PC-3 (cell line): ENCODE data around the gene YAF2. TPM values are rescaled to one million over a fixed set of nuclear protein-coding genes. Genes with fewer than 3 reads are reported as not detected.
A peak's percentile ranks its signal among the peaks of the same experiment; 100 is the strongest.

ENCODE experiments used
- ATAC-seq: fragments of 200-7000 bp; cut with Tn5 transposase; 2 replicates; pipeline ENCODE4 v1.9.1; 2020; ENCODE audit warnings: mild to moderate bottlenecking, moderate library complexity
- BruUV-seq: library from RNA; stranded (reverse); fragments of 400-500 nt; replicated peaks from 2 replicates; lab custom pipeline; 2021; lab: Mats Ljungman, UMichigan
- CTCF ChIA-PET: fragments of 300-600 bp; sonication (Branson Sonifier 250); formaldehyde crosslinking; loops from one replicate; lab custom pipeline; 2022; ENCODE audit warnings: antibody characterized with exemption; lab: Charles Lee
- POLR2A ChIA-PET: fragments of 300-600 bp; sonication (Branson Sonifier 250); formaldehyde crosslinking; loops from one replicate; lab custom pipeline; 2022; ENCODE audit warnings: antibody characterized with exemption; ENCODE audit not compliant: unreplicated experiment; lab: Charles Lee
- DNase-seq: peaks from one replicate; pipeline ENCODE4 v3.0.0-alpha.2; 2015
- H2AFZ ChIP-seq: fragments of 300-600 bp; sonication (generic); 2 replicates; pipeline ENCODE4 v1.6.0; 2016; ENCODE audit warnings: antibody characterized with exemption, low read length
- H3F3A ChIP-seq: fragments of 300-600 bp; sonication (generic); one replicate; pipeline ENCODE4 v1.6.0; 2017; ENCODE audit warnings: antibody characterized with exemption, low read length, control low read depth, mild to moderate bottlenecking; ENCODE audit not compliant: unreplicated experiment
- H3K27ac ChIP-seq: fragments of 300-600 bp; sonication (generic); 2 replicates; pipeline ENCODE4 v1.5.1; 2016; ENCODE audit warnings: mild to moderate bottlenecking, low read length
- H3K27me3 ChIP-seq: fragments of 300-600 bp; sonication (generic); 2 replicates; pipeline ENCODE4 v1.6.1; 2016; ENCODE audit warnings: low read length, mixed read lengths
- H3K36me3 ChIP-seq: fragments of 300-600 bp; sonication (generic); 2 replicates; pipeline ENCODE4 v1.6.1; 2016; ENCODE audit warnings: low read depth, mixed run types, low read length, mixed read lengths
- H3K4me1 ChIP-seq: fragments of 300-600 bp; sonication (generic); 2 replicates; pipeline ENCODE4 v1.5.1; 2016; ENCODE audit warnings: low read length; ENCODE audit not compliant: insufficient read depth
- H3K4me2 ChIP-seq: fragments of 300-600 bp; sonication (generic); 2 replicates; pipeline ENCODE4 v1.6.0; 2016; ENCODE audit warnings: low read length
- H3K4me3 ChIP-seq: fragments of 300-600 bp; sonication (generic); 2 replicates; pipeline ENCODE4 v1.5.1; 2016; ENCODE audit warnings: mild to moderate bottlenecking, low read length, mixed read lengths
- H3K79me2 ChIP-seq: fragments of 300-600 bp; sonication (generic); 2 replicates; pipeline ENCODE4 v1.6.1; 2017; ENCODE audit warnings: low read length, mixed read lengths
- H3K9ac ChIP-seq: fragments of 300-600 bp; sonication (generic); 2 replicates; pipeline ENCODE4 v1.6.0; 2016; ENCODE audit warnings: mild to moderate bottlenecking, low read length
- H3K9me2 ChIP-seq: fragments of 300-600 bp; sonication (generic); replicated peaks from 2 replicates; pipeline ENCODE4 v1.6.1; 2016; ENCODE audit warnings: mixed run types, low read length, mixed read lengths
- H3K9me3 ChIP-seq: fragments of 300-600 bp; sonication (generic); 2 replicates; pipeline ENCODE4 v1.6.1; 2016; ENCODE audit warnings: low read length, mixed read lengths
- H4K20me1 ChIP-seq: fragments of 300-600 bp; sonication (generic); 2 replicates; pipeline ENCODE4 v1.6.1; 2016; ENCODE audit warnings: low read length, mixed read lengths
- CTCF ChIP-seq: fragments of 300-600 bp; sonication (generic); conservative IDR thresholded peaks from 2 replicates; pipeline ENCODE4 v1.5.1; 2017; ENCODE audit warnings: antibody characterized with exemption, low read depth, mild to moderate bottlenecking, low read length
- EZH2 ChIP-seq: fragments of 300-600 bp; sonication (generic); IDR thresholded peaks from one replicate; pipeline ENCODE4 v1.6.1; 2017; ENCODE audit warnings: antibody characterized with exemption, mild to moderate bottlenecking, low read length; ENCODE audit not compliant: unreplicated experiment
- EZH2phosphoT487 ChIP-seq: fragments of 300-600 bp; sonication (generic); IDR thresholded peaks from 2 replicates; pipeline ENCODE4 v1.6.1; 2018; ENCODE audit warnings: mild to moderate bottlenecking, antibody characterized with exemption, low read length, borderline replicate concordance
- intact Hi-C: fragments of 100-400 bp; cut with micrococcal nuclease; formaldehyde crosslinking; loops from 2 replicates; pipeline ENCODE4 v1.9.0; 2023
- total RNA-seq: library from RNA; depleted of rRNA; stranded (reverse); fragments of >200 nt; gene quantifications from 2 replicates; pipeline ENCODE4 v1.2.3, GENCODE V29; 2014

Gene YAF2
- total RNA-seq, 1 experiment from 2014 or later = 6.8 TPM

- Histone ChIP-seq H3K36me3 (no peaks in the 10 kb centered on the region), H3F3A (no peaks in the 10 kb centered on the region), H3K4me1 (no peaks in the 10 kb centered on the region), H3K4me3 (no peak overlapping the region), H3K79me2 (no peaks in the 10 kb centered on the region), H3K9me2 (no peaks in the 10 kb centered on the region), H3K9ac (no peak overlapping the region), H3K27me3 (no peaks in the 10 kb centered on the region), H3K4me2 (no peak overlapping the region), H2AFZ (no peak overlapping the region), H4K20me1 (no peaks in the 10 kb centered on the region), H3K27ac (no peak overlapping the region), H3K9me3 (no peaks in the 10 kb centered on the region)
- intact Hi-C loops = no loop called here
- POLR2A ChIA-PET = no interaction called here
- TF ChIP-seq EZH2phosphoT487 (no peak), CTCF (no peak), EZH2 (no peak)
- BruUV-seq = no TSS peak
- CTCF ChIA-PET = no interaction called here
- DNase-seq (no peak), ATAC-seq (no peak)
Measured at GRCh38 chr12:42285431-42285830, 47.4 kb upstream of the YAF2 start.

- Histone ChIP-seq H4K20me1 (no peaks in the 10 kb centered on the region), H3K9ac (no peak overlapping the region), H3K36me3 (no peaks in the 10 kb centered on the region), H3K9me3 (no peaks in the 10 kb centered on the region), H3K4me2 (no peak overlapping the region), H3K4me3 (no peak overlapping the region), H3K79me2 (no peaks in the 10 kb centered on the region), H3K9me2 (no peaks in the 10 kb centered on the region), H2AFZ (no peak overlapping the region), H3K27me3 (no peaks in the 10 kb centered on the region), H3K27ac (no peak overlapping the region), H3K4me1 (no peaks in the 10 kb centered on the region), H3F3A (no peaks in the 10 kb centered on the region)
- CTCF ChIA-PET = no interaction called here
- intact Hi-C loops = no loop called here
- no TSS peak for BruUV-seq
- POLR2A ChIA-PET = no interaction called here
- TF ChIP-seq CTCF (no peak), EZH2 (no peak), EZH2phosphoT487 (no peak)
- DNase-seq (peak; percentile 41), ATAC-seq (peak; percentile 66)
Measured at GRCh38 chr12:42284876-42285275, 46.8 kb upstream of the YAF2 start.

GRCh38 chr12:42284157-42284556 is 46.1 kb upstream of the YAF2 start:
- no peak for TF ChIP-seq EZH2
- TF ChIP-seq CTCF = no peak
- no peak for TF ChIP-seq EZH2phosphoT487
- Histone ChIP-seq H3K27me3 (no peaks in the 10 kb centered on the region), H3K9ac (no peak overlapping the region), H3F3A (no peaks in the 10 kb centered on the region), H3K79me2 (no peaks in the 10 kb centered on the region), H3K9me2 (no peaks in the 10 kb centered on the region), H3K36me3 (no peaks in the 10 kb centered on the region), H3K4me3 (no peak overlapping the region), H3K4me1 (no peaks in the 10 kb centered on the region), H2AFZ (no peak overlapping the region), H4K20me1 (no peaks in the 10 kb centered on the region), H3K27ac (no peak overlapping the region), H3K4me2 (no peak overlapping the region), H3K9me3 (no peaks in the 10 kb centered on the region)
- POLR2A ChIA-PET = no interaction called here
- intact Hi-C loops = no loop called here
- no peak for DNase-seq
- CTCF ChIA-PET = no interaction called here
- ATAC-seq = no peak
- BruUV-seq = no TSS peak
